Ishikawa (cell line): ENCODE results near the gene RRP15.

Source experiments
- EP300 ChIP-seq: IDR thresholded peaks from 2 replicates; pipeline ENCODE4 v1.6.1; 2012; ENCODE audit warnings: borderline replicate concordance
- RAD21 ChIP-seq: IDR thresholded peaks from 2 replicates; pipeline ENCODE4 v1.6.1; 2012; ENCODE audit warnings: low read depth
- TAF1 ChIP-seq: IDR thresholded peaks from 2 replicates; pipeline ENCODE4 v1.6.1; 2012; ENCODE audit warnings: low read depth, mild to moderate bottlenecking
- YY1 ChIP-seq: IDR thresholded peaks from 2 replicates; pipeline ENCODE4 v1.6.1; 2012; ENCODE audit warnings: low read depth
- ZBTB7A ChIP-seq: IDR thresholded peaks from 2 replicates; pipeline ENCODE4 v1.6.1; 2012; ENCODE audit warnings: low read depth

DNA sequence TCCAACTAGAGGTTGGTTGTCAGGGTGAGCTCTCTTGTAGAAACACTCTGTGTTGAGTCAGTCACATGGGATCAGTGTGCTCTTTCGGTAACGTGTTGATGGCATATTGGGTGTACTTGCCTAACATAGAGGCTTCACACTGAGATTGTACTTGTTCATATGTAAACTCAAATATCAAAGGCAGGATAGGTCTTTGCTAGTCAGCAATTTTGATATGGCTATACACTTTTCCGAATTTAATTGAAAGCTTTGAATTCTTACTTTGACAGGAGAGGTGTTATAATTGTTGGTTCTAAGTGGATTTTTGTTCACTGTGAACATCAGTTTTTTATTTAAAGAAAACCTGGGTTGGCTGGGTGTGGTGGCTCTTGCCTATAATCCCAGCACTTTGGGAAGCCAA, 43.7 kb downstream of the RRP15 start:
- TF ChIP-seq YY1: no peak
- TF ChIP-seq RAD21: no peak
- TF ChIP-seq TAF1: no peak
- TF ChIP-seq EP300: no peak
- TF ChIP-seq ZBTB7A: no peak
